GM12892 (cell line): Measurements from ENCODE around the gene FTCD.

ENCODE experiments used
- POLR2A ChIP-seq: IDR thresholded peaks from 2 replicates; pipeline ENCODE4 v1.6.1; 2011; ENCODE audit warnings: low read depth, low read length, control low read depth
- POLR2AphosphoS5 ChIP-seq: IDR thresholded peaks from 2 replicates; pipeline ENCODE4 v1.6.1; 2011; ENCODE audit warnings: low read depth, low read length, control low read depth
- TAF1 ChIP-seq: IDR thresholded peaks from 2 replicates; pipeline ENCODE4 v1.6.1; 2011; ENCODE audit warnings: low read depth, mild to moderate bottlenecking, control low read depth, low read length, borderline replicate concordance

GRCh38 chr21:46150073-46150472, 5.3 kb downstream of the FTCD start:
- no peak for TF ChIP-seq POLR2A
- no peak for TF ChIP-seq POLR2AphosphoS5
- TF ChIP-seq TAF1 = no peak
